ENCODE data around the gene METRNL.

GRCh38 chr17:83114706-83115105 lies 35.3 kb downstream of the METRNL start:
- no peak for TF ChIP-seq REST (IDR thresholded peaks at IDR 0.05)
- TF ChIP-seq JUND (IDR thresholded peaks at IDR 0.05), result no peak
- TF ChIP-seq CTCF (IDR thresholded peaks at IDR 0.05; ENCODE audit: low read depth, low read length, missing input control), result no peak
- no peak for TF ChIP-seq RAD21 (IDR thresholded peaks at IDR 0.05)
- TF ChIP-seq, protein P1, sequence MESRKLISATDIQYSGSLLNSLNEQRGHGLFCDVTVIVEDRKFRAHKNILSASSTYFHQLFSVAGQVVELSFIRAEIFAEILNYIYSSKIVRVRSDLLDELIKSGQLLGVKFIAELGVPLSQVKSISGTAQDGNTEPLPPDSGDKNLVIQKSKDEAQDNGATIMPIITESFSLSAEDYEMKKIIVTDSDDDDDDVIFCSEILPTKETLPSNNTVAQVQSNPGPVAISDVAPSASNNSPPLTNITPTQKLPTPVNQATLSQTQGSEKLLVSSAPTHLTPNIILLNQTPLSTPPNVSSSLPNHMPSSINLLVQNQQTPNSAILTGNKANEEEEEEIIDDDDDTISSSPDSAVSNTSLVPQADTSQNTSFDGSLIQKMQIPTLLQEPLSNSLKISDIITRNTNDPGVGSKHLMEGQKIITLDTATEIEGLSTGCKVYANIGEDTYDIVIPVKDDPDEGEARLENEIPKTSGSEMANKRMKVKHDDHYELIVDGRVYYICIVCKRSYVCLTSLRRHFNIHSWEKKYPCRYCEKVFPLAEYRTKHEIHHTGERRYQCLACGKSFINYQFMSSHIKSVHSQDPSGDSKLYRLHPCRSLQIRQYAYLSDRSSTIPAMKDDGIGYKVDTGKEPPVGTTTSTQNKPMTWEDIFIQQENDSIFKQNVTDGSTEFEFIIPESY (IDR thresholded peaks at IDR 0.05), result no peak
- TF ChIP-seq FOXA1 (IDR thresholded peaks at IDR 0.05), result no peak
- no peak for TF ChIP-seq YY1 (IDR thresholded peaks at IDR 0.05)
- TF ChIP-seq GABPA (IDR thresholded peaks at IDR 0.05 in 1 of 2, conservative IDR thresholded peaks at IDR 0.05 in 1 of 2), result no peak
- no peak for TF ChIP-seq NR2F2 (IDR thresholded peaks at IDR 0.05)
